ENCODE measurements around the gene EPHA6.

- TF ChIP-seq CHD2 (IDR thresholded peaks at IDR 0.05; ENCODE audit: low read length, partially characterized antibody) (no peak), CTCF (IDR thresholded peaks at IDR 0.05) (no peak), SMC3 (IDR thresholded peaks at IDR 0.05) (no peak), RAD21 (conservative IDR thresholded peaks at IDR 0.05 in 1 of 2, IDR thresholded peaks at IDR 0.05 in 1 of 2) (no peak), EP300 (IDR thresholded peaks at IDR 0.05) (no peak), USF2 (IDR thresholded peaks at IDR 0.05) (no peak), ATOH8 (CRISPR knock-in tag; IDR thresholded peaks at IDR 0.05; ENCODE audit: low read depth) (no peak), HDAC2 (IDR thresholded peaks at IDR 0.05) (no peak), BHLHE40 (IDR thresholded peaks at IDR 0.05; ENCODE audit: low read depth, low read length) (no peak), TP53 (CRISPR knock-in tag; IDR thresholded peaks at IDR 0.05) (no peak)
- TF ChIP-seq, protein P1, sequence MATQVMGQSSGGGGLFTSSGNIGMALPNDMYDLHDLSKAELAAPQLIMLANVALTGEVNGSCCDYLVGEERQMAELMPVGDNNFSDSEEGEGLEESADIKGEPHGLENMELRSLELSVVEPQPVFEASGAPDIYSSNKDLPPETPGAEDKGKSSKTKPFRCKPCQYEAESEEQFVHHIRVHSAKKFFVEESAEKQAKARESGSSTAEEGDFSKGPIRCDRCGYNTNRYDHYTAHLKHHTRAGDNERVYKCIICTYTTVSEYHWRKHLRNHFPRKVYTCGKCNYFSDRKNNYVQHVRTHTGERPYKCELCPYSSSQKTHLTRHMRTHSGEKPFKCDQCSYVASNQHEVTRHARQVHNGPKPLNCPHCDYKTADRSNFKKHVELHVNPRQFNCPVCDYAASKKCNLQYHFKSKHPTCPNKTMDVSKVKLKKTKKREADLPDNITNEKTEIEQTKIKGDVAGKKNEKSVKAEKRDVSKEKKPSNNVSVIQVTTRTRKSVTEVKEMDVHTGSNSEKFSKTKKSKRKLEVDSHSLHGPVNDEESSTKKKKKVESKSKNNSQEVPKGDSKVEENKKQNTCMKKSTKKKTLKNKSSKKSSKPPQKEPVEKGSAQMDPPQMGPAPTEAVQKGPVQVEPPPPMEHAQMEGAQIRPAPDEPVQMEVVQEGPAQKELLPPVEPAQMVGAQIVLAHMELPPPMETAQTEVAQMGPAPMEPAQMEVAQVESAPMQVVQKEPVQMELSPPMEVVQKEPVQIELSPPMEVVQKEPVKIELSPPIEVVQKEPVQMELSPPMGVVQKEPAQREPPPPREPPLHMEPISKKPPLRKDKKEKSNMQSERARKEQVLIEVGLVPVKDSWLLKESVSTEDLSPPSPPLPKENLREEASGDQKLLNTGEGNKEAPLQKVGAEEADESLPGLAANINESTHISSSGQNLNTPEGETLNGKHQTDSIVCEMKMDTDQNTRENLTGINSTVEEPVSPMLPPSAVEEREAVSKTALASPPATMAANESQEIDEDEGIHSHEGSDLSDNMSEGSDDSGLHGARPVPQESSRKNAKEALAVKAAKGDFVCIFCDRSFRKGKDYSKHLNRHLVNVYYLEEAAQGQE (IDR thresholded peaks at IDR 0.05): no peak
These were observed 848.4 kb downstream of the EPHA6 start for GRCh38 chr3:97662762-97663161.

Measured in A549 (cell line).